Measurements from ENCODE around the gene UBE2J2. TPM values are rescaled to one million over a fixed set of nuclear protein-coding genes. Genes with fewer than 3 reads are reported as not detected.

UBE2J2 gene
- total RNA-seq, 4 donors from 2014 or later: 9.5 to 66.1 (median 49.8) TPM

DNA sequence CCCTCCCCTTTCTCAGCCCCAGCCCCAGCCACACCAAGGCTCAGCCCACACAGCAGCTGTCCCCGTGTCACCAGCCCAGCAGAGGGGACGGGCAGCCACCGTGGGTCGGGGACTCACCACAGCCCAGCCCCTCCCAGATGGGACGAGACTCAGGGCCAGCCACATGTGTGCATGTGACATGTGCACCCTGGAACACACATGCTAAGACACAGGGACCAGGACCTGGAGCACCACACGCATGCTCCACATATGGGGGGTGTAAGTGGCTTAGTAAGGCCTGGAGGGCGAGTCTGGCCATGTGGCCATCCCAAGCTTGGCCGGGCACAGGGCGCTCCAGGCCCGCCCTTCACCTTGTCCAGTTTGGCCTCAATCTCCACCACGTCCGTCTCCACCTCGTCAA lies 30.1 kb upstream of the UBE2J2 start:
- DNase-seq: no peak
- peak overlapping the region; percentile 87 for H3K27ac ChIP-seq
- no peaks in the 10 kb centered on the region for H3K9me3 ChIP-seq
- peak overlapping the region in 1 of 2 donors; percentile 66 for H3K4me3 ChIP-seq
- TF ChIP-seq, protein P1, sequence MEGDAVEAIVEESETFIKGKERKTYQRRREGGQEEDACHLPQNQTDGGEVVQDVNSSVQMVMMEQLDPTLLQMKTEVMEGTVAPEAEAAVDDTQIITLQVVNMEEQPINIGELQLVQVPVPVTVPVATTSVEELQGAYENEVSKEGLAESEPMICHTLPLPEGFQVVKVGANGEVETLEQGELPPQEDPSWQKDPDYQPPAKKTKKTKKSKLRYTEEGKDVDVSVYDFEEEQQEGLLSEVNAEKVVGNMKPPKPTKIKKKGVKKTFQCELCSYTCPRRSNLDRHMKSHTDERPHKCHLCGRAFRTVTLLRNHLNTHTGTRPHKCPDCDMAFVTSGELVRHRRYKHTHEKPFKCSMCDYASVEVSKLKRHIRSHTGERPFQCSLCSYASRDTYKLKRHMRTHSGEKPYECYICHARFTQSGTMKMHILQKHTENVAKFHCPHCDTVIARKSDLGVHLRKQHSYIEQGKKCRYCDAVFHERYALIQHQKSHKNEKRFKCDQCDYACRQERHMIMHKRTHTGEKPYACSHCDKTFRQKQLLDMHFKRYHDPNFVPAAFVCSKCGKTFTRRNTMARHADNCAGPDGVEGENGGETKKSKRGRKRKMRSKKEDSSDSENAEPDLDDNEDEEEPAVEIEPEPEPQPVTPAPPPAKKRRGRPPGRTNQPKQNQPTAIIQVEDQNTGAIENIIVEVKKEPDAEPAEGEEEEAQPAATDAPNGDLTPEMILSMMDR (IDR thresholded peaks at IDR 0.05): no peak
- TF ChIP-seq POLR2A (IDR thresholded peaks at IDR 0.05): no peak
- no peaks in the 10 kb centered on the region for H3K36me3 ChIP-seq
- H3K4me1 ChIP-seq: peaks cover 0 to 25% of the 10 kb centered on the region in 2 donors
- no peaks in the 10 kb centered on the region for H3K27me3 ChIP-seq
- intact Hi-C loops (cut with DNase I; ENCODE audit: low total_unique reads): loop anchor here (10.0 kb wide), 1 partner anchor 51 kb away; the partner anchor contains the start of gene MXRA8

DNA sequence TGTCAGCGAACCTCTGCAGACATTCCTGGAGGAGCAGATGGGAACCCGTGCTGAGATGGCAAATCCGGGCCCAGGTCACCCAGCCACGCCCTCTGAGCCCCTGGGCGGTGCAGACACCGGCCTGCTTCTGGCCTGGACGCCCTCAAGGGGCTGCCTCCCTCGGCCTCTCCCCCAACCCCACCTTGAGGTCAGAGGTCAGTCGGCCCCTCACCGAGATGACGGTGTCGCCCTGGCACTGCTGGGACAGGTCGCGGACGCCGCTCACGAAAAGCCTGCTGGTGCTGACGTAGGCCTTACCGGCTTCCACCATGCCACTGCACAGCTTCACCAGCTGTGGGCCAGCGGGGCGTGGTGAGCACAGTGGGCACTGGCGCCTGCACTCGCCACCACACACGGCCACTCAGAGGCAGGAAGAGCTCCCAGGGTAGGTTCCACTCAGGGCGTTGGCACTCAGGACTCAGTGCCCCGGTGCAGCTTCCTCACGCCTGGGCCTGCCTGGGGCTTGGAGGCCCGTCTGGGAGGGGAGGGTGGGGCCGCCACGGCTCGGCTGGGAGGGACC lies 29.4 kb upstream of the UBE2J2 start:
- Histone ChIP-seq H3K27me3 (no peaks in the 10 kb centered on the region), H3K4me3 (no peak overlapping the region), H3K4me1 (peaks cover 0 to 25% of the 10 kb centered on the region in 2 donors), H3K27ac (peak overlapping the region in 1 of 2 donors; percentile 87), H3K36me3 (no peaks in the 10 kb centered on the region), H3K9me3 (no peaks in the 10 kb centered on the region)
- no peak for DNase-seq
- TF ChIP-seq POLR2A (IDR thresholded peaks at IDR 0.05): no peak
- TF ChIP-seq, protein P1 (IDR thresholded peaks at IDR 0.05): no peak
- intact Hi-C loops (cut with DNase I; ENCODE audit: low total_unique reads): loop anchor here (10.0 kb wide), 1 partner anchor 52 kb away; the partner anchor contains the start of gene MXRA8

DNA sequence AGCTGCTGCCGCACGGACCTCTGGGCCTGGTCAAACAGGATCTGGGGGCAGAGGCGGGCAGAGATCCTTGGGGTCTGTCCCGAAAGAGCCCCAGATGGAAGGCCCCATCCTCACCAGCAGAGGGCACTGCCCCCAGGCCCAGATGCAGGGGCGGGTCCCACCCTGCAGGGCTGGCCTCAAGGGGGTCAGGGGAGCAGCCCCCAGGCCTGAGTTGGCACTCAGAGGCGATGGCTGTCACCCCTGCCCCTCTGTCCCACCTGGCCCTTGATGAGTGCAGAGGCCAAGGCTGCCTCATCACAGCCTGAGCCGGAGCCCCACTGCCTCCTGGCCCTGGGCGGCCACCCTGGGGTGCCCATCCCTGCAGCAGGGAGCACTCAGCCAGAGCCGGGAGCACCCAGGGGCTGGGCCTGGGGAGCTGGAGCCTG lies 28.4 kb upstream of the UBE2J2 start:
- no peak for DNase-seq
- Histone ChIP-seq H3K27me3 (no peaks in the 10 kb centered on the region), H3K4me3 (no peak overlapping the region), H3K27ac (no peak overlapping the region), H3K36me3 (no peaks in the 10 kb centered on the region), H3K4me1 (peaks cover 0 to 25% of the 10 kb centered on the region in 2 donors), H3K9me3 (no peaks in the 10 kb centered on the region)
- no peak for TF ChIP-seq POLR2A (IDR thresholded peaks at IDR 0.05)
- TF ChIP-seq, protein P1 (IDR thresholded peaks at IDR 0.05): no peak
- intact Hi-C loops (cut with DNase I; ENCODE audit: low total_unique reads): loop anchor here (10.0 kb wide), 1 partner anchor 53 kb away; the partner anchor contains the start of gene MXRA8

DNA sequence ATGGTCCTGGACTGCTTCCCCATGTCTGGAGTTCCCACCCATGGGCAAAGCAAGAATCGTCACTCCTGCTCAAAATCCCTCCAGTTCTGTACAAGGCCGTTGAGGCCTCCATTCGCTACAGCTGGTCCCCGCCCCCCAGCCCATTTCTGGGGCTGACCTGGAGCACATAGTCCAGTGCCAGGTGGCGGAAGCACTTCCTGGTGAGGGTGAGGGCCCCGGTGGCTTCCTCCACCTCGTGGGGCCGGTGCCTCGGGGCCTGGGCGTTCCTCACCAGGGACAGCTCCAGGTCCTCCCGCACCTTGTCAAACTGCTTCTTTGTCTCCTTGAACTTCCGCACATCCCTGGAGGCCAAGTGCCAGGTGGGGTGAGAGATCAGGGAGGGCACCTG lies 26.7 kb upstream of the UBE2J2 start:
- no peaks in the 10 kb centered on the region for H3K27me3 ChIP-seq
- no peak overlapping the region for H3K4me3 ChIP-seq
- H3K27ac ChIP-seq: no peak overlapping the region
- H3K36me3 ChIP-seq: no peaks in the 10 kb centered on the region
- intact Hi-C loops (cut with DNase I; ENCODE audit: low total_unique reads): loop anchor here (10.0 kb wide), 1 partner anchor 54 kb away; the partner anchor contains the start of gene MXRA8
- H3K4me1 ChIP-seq: peaks cover 0 to 9% of the 10 kb centered on the region in 2 donors
- DNase-seq: no peak
- no peaks in the 10 kb centered on the region for H3K9me3 ChIP-seq
- TF ChIP-seq, protein P1 (IDR thresholded peaks at IDR 0.05): no peak
- TF ChIP-seq POLR2A (IDR thresholded peaks at IDR 0.05): no peak

DNA sequence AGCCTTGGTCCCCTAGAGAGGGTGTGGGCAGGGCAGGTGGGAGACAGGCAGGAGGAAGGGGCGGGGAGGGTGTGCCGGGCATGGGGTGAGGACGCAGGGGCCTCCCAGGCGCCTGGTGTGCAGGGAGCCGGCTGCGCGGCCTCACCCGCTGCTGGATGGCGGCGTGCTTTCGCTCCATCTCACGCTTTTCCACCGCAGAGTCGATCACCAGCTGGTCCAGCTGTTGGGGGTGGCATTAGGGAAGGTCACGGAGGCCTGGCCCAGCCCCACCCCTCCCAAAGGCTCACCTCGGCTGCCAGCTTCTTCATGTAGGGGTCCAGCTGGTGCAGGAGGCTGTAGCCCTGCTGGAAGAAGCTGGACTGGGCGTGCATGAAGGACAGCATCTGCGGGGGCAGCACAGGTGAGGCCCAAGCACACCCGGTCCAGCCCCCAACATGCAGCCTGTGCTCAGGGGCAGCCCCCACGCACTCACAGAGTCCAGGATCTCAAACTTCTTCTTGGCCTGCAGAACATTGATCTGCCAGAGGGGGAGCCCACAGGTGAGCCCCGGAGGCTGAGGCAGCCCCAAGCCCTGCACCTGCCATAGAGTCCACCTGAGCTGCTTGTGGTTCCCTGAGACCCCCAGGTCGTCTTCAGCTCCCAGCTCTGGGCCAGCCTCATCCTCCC lies 26.2 kb upstream of the UBE2J2 start:
- H3K4me3 ChIP-seq: no peak overlapping the region
- H3K36me3 ChIP-seq: no peaks in the 10 kb centered on the region
- no peak for TF ChIP-seq POLR2A (IDR thresholded peaks at IDR 0.05)
- TF ChIP-seq, protein P1 (IDR thresholded peaks at IDR 0.05): peak in 1 of 4 experiments; percentile 13
- peaks cover 0 to 5% of the 10 kb centered on the region in 2 donors for H3K4me1 ChIP-seq
- intact Hi-C loops (cut with DNase I; ENCODE audit: low total_unique reads): loop anchor here (10.0 kb wide), 1 partner anchor 55 kb away; the partner anchor contains the start of gene MXRA8
- H3K27ac ChIP-seq: no peak overlapping the region
- H3K27me3 ChIP-seq: no peaks in the 10 kb centered on the region
- H3K9me3 ChIP-seq: no peaks in the 10 kb centered on the region
- no peak for DNase-seq
